Endothelial cell of umbilical vein (primary cell): ENCODE data around the gene RAPGEF4. TPM values are rescaled to one million over a fixed set of nuclear protein-coding genes. Genes with fewer than 3 reads are reported as not detected.

ENCODE experiments used
- BruUV-seq: library from RNA; stranded (reverse); fragments of 400-500 nt; replicated peaks from 2 replicates; lab custom pipeline; 2021; lab: Mats Ljungman, UMichigan
- CTCF ChIA-PET: fragments of 300-600, 350-600 bp; sonication (Branson Sonifier 250); formaldehyde crosslinking; loops from one replicate; lab custom pipeline; 2021; ENCODE audit warnings: antibody characterized with exemption, inconsistent platforms; lab: Charles Lee
- POLR2A ChIA-PET: fragments of 300-600, 350-600 bp; sonication (Branson Sonifier 250); formaldehyde crosslinking; loops from one replicate; lab custom pipeline; 2021; ENCODE audit warnings: antibody characterized with exemption, inconsistent platforms; lab: Charles Lee
- DNase-seq: peaks from one replicate; pipeline ENCODE4 v3.0.0-alpha.2; 2011; ENCODE audit warnings: low read depth, low spot score
- FAIRE-seq: peaks from 2 replicates; lab custom pipeline; 2011; peaks lifted over from hg19 to GRCh38; lab: Jason Lieb, UNC
- H2AFZ ChIP-seq: 2 replicates; pipeline ENCODE4 v1.6.0; 2012; ENCODE audit warnings: low read depth, low read length, control low read depth, inconsistent platforms
- H3K27ac ChIP-seq: 2 replicates; pipeline ENCODE4 v1.5.1; 2011; ENCODE audit warnings: low read depth, mild to moderate bottlenecking, control low read depth, low read length, moderate library complexity; ENCODE audit not compliant: insufficient read depth
- H3K27me3 ChIP-seq, 2 experiments: 2 replicates each; pipeline versions ENCODE4 v1.6.0 to v1.6.1; 2011; ENCODE audit warnings: low read length in 2 of 2, mixed read lengths in 1 of 2; ENCODE audit not compliant: control insufficient read depth in 2 of 2, insufficient read depth in 2 of 2
- H3K36me3 ChIP-seq, 2 experiments: 2 replicates in 1 of 2; 3 replicates in 1 of 2; pipeline ENCODE4 v1.5.1; 2011; ENCODE audit warnings: low read length in 2 of 2, mild to moderate bottlenecking in 1 of 2, moderate library complexity in 1 of 2; ENCODE audit not compliant: control insufficient read depth in 2 of 2, insufficient read depth in 2 of 2; ENCODE audit errors: extremely low read depth in 1 of 2
- H3K4me1 ChIP-seq: 3 replicates; pipeline ENCODE4 v1.5.1; 2011; ENCODE audit warnings: mild to moderate bottlenecking, low read length; ENCODE audit not compliant: control insufficient read depth, insufficient read depth; ENCODE audit errors: extremely low read depth
- H3K4me2 ChIP-seq: 2 replicates; pipeline ENCODE4 v1.6.1; 2011; ENCODE audit warnings: low read length, control low read depth, mixed read lengths; ENCODE audit not compliant: insufficient read depth
- H3K4me3 ChIP-seq, 3 experiments: fragments of 200-600 bp in 1 of 3; sonication (generic), shearing (Covaris generic) in 1 of 3; replicated peaks in 1 of 3; 2 replicates each; pipeline ENCODE4 v1.5.1; 2011 to 2016; ENCODE audit warnings: control low read depth in 3 of 3, low read length in 3 of 3, mild to moderate bottlenecking in 2 of 3, inconsistent platforms in 1 of 3, low read depth in 1 of 3, moderate library complexity in 1 of 3; ENCODE audit not compliant: insufficient read depth in 1 of 3
- H3K79me2 ChIP-seq: 2 replicates; pipeline ENCODE4 v1.6.0; 2012; ENCODE audit warnings: low read length, inconsistent platforms; ENCODE audit not compliant: control insufficient read depth, insufficient read depth
- H3K9ac ChIP-seq: replicated peaks from 2 replicates; pipeline ENCODE3; 2011; ENCODE audit warnings: low read length, control low read depth; ENCODE audit not compliant: insufficient read depth; ENCODE audit errors: extremely low read depth
- H3K9me1 ChIP-seq: replicated peaks from 3 replicates; pipeline ENCODE4 v1.6.0; 2011; ENCODE audit warnings: mild to moderate bottlenecking, low read length; ENCODE audit not compliant: control insufficient read depth, insufficient read depth; ENCODE audit errors: extremely low read depth
- H3K9me3 ChIP-seq: replicated peaks from 2 replicates; pipeline ENCODE4 v1.5.1; 2012; ENCODE audit warnings: low read length, inconsistent platforms; ENCODE audit not compliant: control insufficient read depth, insufficient read depth
- H4K20me1 ChIP-seq: replicated peaks from 2 replicates; pipeline ENCODE3; 2011; ENCODE audit warnings: mild to moderate bottlenecking, low read length; ENCODE audit not compliant: control insufficient read depth, insufficient read depth; ENCODE audit errors: extremely low read depth
- CTCF ChIP-seq, 2 donors: IDR thresholded peaks; 1 replicate in 1 of 2; 2 replicates in 1 of 2; pipeline ENCODE4 v1.5.1; 2011; ENCODE audit warnings: low read length in 2 of 2, mild to moderate bottlenecking in 2 of 2, moderate library complexity in 2 of 2, control low read depth in 1 of 2, inconsistent platforms in 1 of 2, low read depth in 1 of 2; ENCODE audit not compliant: insufficient read depth in 1 of 2; ENCODE audit errors: extremely low read depth in 1 of 2
- EZH2 ChIP-seq: IDR thresholded peaks from 2 replicates; pipeline ENCODE4 v1.6.1; 2012; ENCODE audit warnings: borderline replicate concordance, low read depth, mild to moderate bottlenecking, moderate library complexity, low read length, inconsistent platforms; ENCODE audit not compliant: severe bottlenecking
- FOS ChIP-seq: IDR thresholded peaks from 2 replicates; pipeline ENCODE4 v1.6.1; 2011; ENCODE audit warnings: mild to moderate bottlenecking, low read length, moderate library complexity, borderline replicate concordance; ENCODE audit not compliant: insufficient read depth
- GATA2 ChIP-seq: IDR thresholded peaks from 2 replicates; pipeline ENCODE4 v1.7.0; 2011; ENCODE audit warnings: low read depth, mild to moderate bottlenecking, moderate library complexity, mixed read lengths, low read length; ENCODE audit not compliant: insufficient read length, insufficient read depth
- JUN ChIP-seq: IDR thresholded peaks from 2 replicates; pipeline ENCODE4 v1.6.1; 2011; ENCODE audit warnings: borderline replicate concordance, low read depth; ENCODE audit not compliant: insufficient read length, insufficient read depth
- MAX ChIP-seq: IDR thresholded peaks from 2 replicates; pipeline ENCODE4 v1.6.1; 2011; ENCODE audit not compliant: insufficient read depth, insufficient read length
- MYC ChIP-seq: IDR thresholded peaks from one replicate; pipeline ENCODE4 v1.6.1; 2011; ENCODE audit warnings: mild to moderate bottlenecking, low read depth, low read length
- POLR2A ChIP-seq: IDR thresholded peaks from 2 replicates; pipeline ENCODE4 v1.6.1; 2012; ENCODE audit warnings: low read depth, mild to moderate bottlenecking, control low read depth, low read length
- POLR2AphosphoS5 ChIP-seq: IDR thresholded peaks from 2 replicates; pipeline ENCODE4 v1.6.1; 2012; ENCODE audit warnings: low read depth, mild to moderate bottlenecking, control low read depth, low read length, moderate library complexity; ENCODE audit not compliant: insufficient read depth
- dilution Hi-C: fragments of 300-500 bp; cut with MboI; formaldehyde crosslinking; loops from one replicate; pipeline ENCODE4 v1.15.0; 2019; ENCODE audit warnings: low sequenced_read_pairs; ENCODE audit not compliant: extremely low pct_ligation_motif_present
- intact Hi-C: fragments of 100-400 bp; cut with micrococcal nuclease; formaldehyde crosslinking; loops from one replicate; pipeline ENCODE4 v1.10.0; 2022
- polyA plus RNA-seq, 4 experiments: library from polyadenylated mRNA; depleted of rRNA in 3 of 4; stranded (reverse) in 3 of 4; unstranded in 1 of 4; fragments of >200 nt; gene quantifications; 2 replicates each; pipeline versions ENCODE4 v1.2.1 to v1.2.3, GENCODE V29; 2011 to 2012; ENCODE audit warnings: missing spikeins in 1 of 4
- total RNA-seq: library from RNA; stranded (reverse); gene quantifications from 2 replicates; pipeline ENCODE4 v1.2.3, GENCODE V29; 2021

The RAPGEF4 gene
- total and polyA plus RNA-seq, 2 donors (not counting 3 experiments of a cell fraction or from before 2014, with no cell fraction given), result 7.2 to 9.2 TPM

DNA sequence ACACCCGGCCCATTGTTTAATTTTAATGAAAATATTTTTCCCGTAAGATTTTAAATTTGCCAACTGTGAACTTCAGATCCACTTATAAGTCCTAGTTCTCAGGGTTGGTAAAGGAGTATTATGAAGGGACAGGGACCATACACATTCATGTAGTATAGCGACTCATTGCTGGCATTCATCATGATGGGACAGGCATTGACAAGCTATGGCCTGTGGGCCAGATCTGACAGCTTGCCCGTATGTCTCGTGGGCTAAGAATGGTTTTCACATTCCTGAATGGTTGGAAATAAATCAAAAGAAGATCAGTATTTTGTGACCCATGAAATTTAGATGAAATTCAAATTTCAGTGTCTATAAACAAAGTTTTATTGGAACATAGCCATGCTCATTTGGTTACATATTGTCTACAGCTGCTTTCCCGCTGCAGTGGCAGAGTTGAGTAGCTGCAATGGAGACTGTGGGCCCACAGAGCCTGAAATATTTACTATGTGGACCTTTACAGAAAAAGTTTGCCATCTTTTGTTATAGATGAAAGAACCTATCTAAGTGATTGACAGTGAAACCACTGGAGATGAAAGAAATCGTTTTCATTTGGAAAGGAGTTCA is 4.1 kb downstream of the RAPGEF4 start:
- H4K20me1 ChIP-seq, result no peaks in the 10 kb centered on the region
- H3K4me1 ChIP-seq, result peaks cover 11% of the 10 kb centered on the region
- H3K4me3 ChIP-seq, result no peak overlapping the region
- DNase-seq (no peak), FAIRE-seq (no peak)
- H3K4me2 ChIP-seq, result no peak overlapping the region
- no peaks in the 10 kb centered on the region for H3K9me3 ChIP-seq
- no peaks in the 10 kb centered on the region for H3K9me1 ChIP-seq
- H3K27ac ChIP-seq, result no peak overlapping the region
- TF ChIP-seq EZH2 (no peak), MAX (no peak), MYC (no peak), POLR2AphosphoS5 (no peak), POLR2A (no peak), JUN (no peak), CTCF (IDR thresholded peaks at IDR 0.05; ENCODE audit: extremely low read depth in 1 of 2, insufficient read depth in 1 of 2, low read depth in 1 of 2, low read length in 2 of 2) (no peak), FOS (no peak), GATA2 (no peak)
- dilution Hi-C loops (no loop called here), intact Hi-C loops (no loop called here)
- no peaks in the 10 kb centered on the region for H3K36me3 ChIP-seq
- no peak overlapping the region for H2AFZ ChIP-seq
- no peaks in the 10 kb centered on the region for H3K79me2 ChIP-seq
- CTCF ChIA-PET, result no interaction called here
- peaks cover 23 to 26% of the 10 kb centered on the region in 2 experiments for H3K27me3 ChIP-seq
- no peak overlapping the region for H3K9ac ChIP-seq
- POLR2A ChIA-PET, result no interaction called here
- BruUV-seq, result no TSS peak
